HG03135 (cell line): ENCODE measurements around the gene LY86.
"Not testable (repeated sequence)": the region's sequence is repeated elsewhere in the genome, so short reads cannot be mapped to it uniquely, and the experiment has no call there.

Experiments
- ATAC-seq: cut with Tn5 transposase; IDR thresholded peaks from one replicate; pipeline ENCODE4 v1.9.1; 2021; ENCODE audit warnings: mild to moderate bottlenecking, moderate library complexity; ENCODE audit not compliant: unreplicated experiment

Gene LY86

GRCh38 chr6:6595025-6595424 lies 6.5 kb downstream of the LY86 start:
- ATAC-seq = no peak

GRCh38 chr6:6595952-6596351 lies 7.4 kb downstream of the LY86 start:
- ATAC-seq = no peak

- no peak for ATAC-seq
Observed at GRCh38 chr6:6596529-6597328, 8.2 kb downstream of the LY86 start.

GRCh38 chr6:6597682-6598081 lies 9.2 kb downstream of the LY86 start:
- no peak for ATAC-seq

- ATAC-seq = no peak
Observed at GRCh38 chr6:6599468-6599873, 11.0 kb downstream of the LY86 start.

GRCh38 chr6:6600875-6601274 lies 12.4 kb downstream of the LY86 start:
- no peak for ATAC-seq

- ATAC-seq = no peak
Observed at GRCh38 chr6:6602262-6602661, 13.7 kb downstream of the LY86 start.

- no peak for ATAC-seq
Observed at GRCh38 chr6:6603317-6603716, 14.8 kb downstream of the LY86 start.

- no peak for ATAC-seq
Observed at GRCh38 chr6:6604015-6604414, 15.5 kb downstream of the LY86 start.

- ATAC-seq = no peak
Observed at GRCh38 chr6:6604566-6604965, 16.0 kb downstream of the LY86 start.

GRCh38 chr6:6605873-6606272 lies 17.4 kb downstream of the LY86 start:
- no peak for ATAC-seq

GRCh38 chr6:6606391-6607030 lies 18.0 kb downstream of the LY86 start:
- ATAC-seq = not testable (repeated sequence)

- no peak for ATAC-seq
Observed at GRCh38 chr6:6609450-6609849, 20.9 kb downstream of the LY86 start.

GRCh38 chr6:6610031-6610591 lies 21.6 kb downstream of the LY86 start:
- ATAC-seq = peak; percentile 92

GRCh38 chr6:6611486-6611885 lies 23.0 kb downstream of the LY86 start:
- no peak for ATAC-seq

GRCh38 chr6:6612308-6612707 lies 23.8 kb downstream of the LY86 start:
- ATAC-seq = no peak

- ATAC-seq = not testable (repeated sequence)
Observed at GRCh38 chr6:6613103-6613718, 24.7 kb downstream of the LY86 start.

- ATAC-seq = no peak
Observed at GRCh38 chr6:6614096-6614982, 25.8 kb downstream of the LY86 start.

- ATAC-seq = no peak
Observed at GRCh38 chr6:6614983-6615349, 26.4 kb downstream of the LY86 start.

GRCh38 chr6:6616656-6617055 lies 28.1 kb downstream of the LY86 start:
- ATAC-seq = peak; percentile 51
